ENCODE results near the gene VASN. TPM values are rescaled to one million over a fixed set of nuclear protein-coding genes. Genes with fewer than 3 reads are reported as not detected.
"Not testable (repeated sequence)": the region's sequence is repeated elsewhere in the genome, so short reads cannot be mapped to it uniquely, and the experiment has no call there.

Gene VASN
- total RNA-seq, 1 donor from 2014 or later: 4.3 TPM

DNA sequence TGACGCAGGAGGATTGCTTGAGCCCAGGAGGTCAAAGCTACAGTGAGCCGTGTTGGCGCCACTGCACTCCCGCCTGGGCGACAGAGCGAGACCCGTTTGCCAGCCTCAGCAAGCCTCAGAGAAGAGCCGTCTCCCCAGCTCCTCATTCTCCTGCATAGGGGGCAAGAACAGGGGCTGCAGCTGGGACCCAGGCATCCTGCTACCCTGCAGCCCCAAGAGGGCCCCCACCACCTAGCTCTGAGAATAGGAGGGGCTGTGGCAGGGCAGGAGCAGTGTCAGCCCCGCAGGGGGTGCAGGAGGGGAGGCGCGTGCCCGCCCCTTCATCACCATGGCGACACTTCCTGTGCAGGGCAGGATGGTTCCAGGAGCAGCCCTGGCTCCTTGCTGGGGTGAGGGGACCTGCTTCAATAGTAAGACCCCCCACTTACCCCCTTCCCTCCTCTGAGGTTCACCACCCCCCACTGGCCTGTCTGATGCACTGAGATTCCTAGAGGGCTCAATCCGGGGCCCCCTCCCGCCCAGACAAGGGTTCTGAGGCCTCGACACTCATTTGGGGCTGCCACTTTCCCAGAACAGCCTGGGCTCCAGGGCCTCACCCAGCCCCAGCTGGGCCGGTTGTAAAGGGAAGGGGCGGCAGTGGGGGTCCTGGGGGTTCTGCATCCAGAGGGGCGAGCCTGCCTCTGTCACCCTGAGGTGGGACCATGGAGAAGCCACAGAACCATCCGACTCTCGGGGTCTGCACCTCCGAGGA is 20.2 kb downstream of the VASN start:
- intact Hi-C loops (cut with micrococcal nuclease): no loop called here
- no peak for ATAC-seq
- peak; percentile 21 for DNase-seq

DNA sequence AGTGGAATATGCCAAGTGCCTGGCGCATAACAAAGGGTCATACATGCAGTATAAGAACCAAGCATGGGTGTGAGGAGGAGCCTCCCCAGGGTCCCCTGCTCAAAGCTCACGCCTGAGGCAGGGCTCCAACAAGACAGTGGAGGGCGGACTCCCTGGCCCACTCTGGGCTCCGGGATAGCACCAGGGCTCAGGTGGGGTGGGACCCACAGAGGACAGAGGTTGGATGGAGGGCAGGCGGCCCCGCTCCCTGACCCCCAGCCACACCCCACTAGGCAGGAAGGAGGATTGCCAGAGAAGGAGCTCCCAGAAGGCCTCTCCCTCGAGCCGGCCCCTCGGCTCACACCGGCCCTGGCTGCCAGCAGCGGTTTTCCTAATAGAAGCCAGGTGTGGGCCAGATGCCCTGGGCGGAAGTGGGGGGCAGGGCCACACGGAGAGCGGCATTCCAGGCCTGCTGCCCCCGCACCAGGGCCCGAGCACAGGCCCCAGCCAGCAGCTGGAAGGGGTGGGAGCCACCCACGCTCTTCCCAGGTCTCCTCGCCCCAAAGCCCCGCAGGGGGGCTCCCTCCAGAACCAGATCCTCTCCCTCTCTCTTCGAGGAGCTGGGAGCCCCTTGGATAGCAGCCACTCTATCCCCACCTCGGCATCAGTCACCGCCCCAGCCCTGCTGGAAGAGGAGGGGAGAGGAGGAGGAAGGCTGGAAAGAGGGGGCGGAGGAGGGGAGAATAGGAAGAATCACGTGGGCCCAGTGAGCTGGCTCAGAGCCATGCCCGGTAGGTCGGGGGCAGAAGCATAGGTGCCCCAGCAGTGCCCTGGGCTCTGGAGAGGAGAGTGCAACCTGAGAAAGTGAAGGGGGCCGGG is 21.0 kb downstream of the VASN start:
- DNase-seq: peak; percentile 59
- peak; percentile 42 for ATAC-seq
- intact Hi-C loops (cut with micrococcal nuclease): no loop called here

DNA sequence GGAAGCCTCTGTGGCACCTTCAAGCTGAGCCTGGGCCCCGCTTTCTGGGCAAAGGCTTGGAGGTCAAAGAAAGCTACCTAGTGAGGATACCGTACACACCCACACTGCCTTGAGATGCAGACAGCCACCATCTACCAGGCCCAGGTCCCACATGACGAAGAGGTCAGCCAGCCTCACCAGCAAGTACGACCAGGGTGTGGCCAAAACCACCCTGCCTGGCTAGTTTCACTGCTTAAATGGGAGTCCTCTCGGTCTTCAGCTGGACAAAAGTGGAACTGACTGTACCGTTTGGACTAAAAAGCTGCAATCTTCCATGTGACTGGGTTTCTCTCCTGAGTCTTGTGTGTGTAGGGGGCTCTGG is 21.6 kb downstream of the VASN start:
- intact Hi-C loops (cut with micrococcal nuclease): no loop called here
- ATAC-seq (peak; percentile 17), DNase-seq (peak; percentile 12)

DNA sequence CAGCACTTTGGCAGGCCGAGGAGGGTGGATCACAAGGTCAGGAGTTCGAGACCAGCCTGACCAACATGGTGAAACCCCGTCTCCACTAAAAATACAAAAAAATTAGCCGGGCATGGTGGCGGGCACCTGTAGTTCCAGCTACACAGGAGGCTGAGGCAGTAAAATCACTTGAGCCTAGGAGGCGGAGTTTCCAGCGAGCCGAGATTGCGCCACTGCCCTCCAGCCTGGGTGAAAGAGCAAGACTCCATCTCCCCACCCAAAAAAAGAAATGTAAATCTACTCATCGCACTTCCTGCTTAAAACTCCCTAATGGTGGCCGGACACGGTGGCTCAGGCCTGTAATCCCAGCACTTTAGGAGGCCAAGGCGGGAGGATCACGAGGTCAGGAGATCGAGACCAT is 22.2 kb downstream of the VASN start:
- ATAC-seq; intact Hi-C loops (cut with micrococcal nuclease): not testable (repeated sequence)
- DNase-seq: peak; percentile 10

DNA sequence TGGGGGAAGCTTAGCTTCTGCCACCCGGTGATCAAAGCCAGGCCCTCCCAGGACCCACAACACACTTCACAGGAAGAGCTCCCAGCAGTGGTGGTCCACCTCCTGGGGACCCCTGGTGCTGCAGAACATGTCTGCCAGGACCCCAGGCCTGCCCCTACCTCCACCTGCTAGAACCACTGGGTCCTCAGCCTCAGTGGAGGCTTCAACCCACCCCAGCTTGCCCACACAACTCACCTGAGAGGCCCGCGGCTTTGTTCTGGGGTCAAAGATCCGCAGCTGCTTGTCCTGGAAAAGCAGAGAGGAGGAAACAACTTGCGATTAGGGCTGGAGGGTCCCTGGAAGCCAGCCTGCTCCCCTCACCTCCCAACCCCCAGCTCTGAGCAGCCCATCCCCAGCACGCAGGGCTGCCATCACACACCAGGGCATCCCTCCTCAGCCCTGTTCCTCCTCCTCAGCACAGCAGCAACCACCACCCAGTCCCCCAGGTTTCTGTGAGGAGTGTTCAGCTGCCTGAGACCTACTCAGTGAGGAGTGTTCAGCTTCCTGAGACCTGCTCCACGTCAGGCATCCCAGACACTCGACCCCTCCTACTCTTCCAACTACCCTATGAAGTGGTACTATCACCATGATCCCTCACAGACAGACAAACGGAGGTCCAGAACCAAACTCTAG is 23.5 kb downstream of the VASN start:
- intact Hi-C loops (cut with micrococcal nuclease): no loop called here
- ATAC-seq (no peak), DNase-seq (peak; percentile 11)

DNA sequence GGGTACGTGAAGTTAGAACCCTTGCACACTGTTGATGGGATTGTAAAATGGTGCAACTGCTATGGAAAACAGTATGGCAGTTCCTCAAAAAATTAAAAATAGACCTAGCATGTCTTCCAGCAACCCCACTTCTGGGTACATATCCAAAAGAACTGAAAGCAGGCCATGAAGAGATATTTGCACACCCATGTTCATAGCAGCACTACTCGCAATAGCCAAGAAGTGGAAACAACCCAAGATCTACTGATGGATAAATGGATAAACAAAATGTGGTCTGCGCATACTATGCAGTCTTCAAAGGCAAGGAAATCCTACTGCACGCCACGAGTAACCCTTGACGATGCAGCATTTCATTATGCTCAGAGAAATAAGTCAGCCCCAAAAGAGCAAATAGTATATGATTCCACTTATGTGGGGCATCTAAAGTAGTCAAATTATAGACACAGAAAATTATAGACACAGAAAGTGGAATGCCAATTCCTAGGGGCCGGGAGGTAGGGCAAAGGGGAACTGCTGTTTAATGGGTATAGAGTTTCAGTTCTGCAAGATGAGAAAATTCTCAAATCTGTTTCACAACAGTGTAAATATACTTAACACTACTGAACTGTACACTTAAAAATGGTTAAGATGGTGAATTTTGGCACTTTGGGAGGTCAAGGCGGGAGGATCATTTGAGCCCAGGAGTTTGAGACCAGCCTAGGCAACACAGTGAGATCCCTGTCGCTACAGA is 27.5 kb downstream of the VASN start:
- ATAC-seq (no peak), DNase-seq (no peak)
- intact Hi-C loops (cut with micrococcal nuclease): no loop called here

DNA sequence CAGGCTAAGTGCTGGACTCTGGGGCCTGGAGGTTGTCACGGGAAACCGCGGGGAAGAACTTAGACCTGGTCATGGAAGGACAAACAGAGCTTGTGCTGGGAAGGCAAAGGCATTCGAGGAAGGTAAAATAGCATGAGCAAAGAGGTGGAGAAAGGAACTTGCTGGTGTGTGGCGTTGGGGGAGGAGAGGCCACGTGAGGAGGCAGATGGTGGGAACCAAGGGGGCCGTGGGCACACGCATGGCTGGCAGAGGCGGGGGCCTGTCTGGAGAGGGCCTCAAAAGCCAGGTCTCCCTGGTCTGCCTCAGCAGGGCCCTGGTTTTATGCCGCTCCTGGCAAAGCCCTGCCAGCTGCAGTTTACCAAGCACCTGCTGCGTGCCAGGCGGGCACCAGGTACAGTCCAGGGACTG is 29.4 kb downstream of the VASN start:
- ATAC-seq (no peak), DNase-seq (peak; percentile 12)
- intact Hi-C loops (cut with micrococcal nuclease): loop anchor here (10.0 kb wide), 1 partner anchor 46 kb away; the partner anchor contains the start of gene PAM16

DNA sequence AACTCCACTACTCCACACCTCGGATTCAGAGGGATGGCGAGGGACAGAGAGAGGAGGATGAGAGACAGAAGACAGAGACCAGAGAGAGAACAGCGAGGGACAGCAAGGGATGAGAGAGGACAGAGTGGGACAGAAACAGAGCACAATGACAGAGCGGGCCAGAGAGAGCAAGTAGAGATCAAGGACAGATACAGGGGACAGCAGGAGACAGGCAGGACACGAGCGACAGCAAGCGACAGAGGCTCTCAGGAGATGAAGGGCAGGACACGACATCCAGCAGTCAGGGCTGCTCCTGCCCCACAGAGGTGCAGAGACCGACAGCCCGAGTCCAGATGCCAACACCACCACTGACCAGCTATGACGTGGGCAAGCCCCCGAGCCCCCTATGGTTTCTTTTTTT is 29.9 kb downstream of the VASN start:
- ATAC-seq (no peak), DNase-seq (peak; percentile 18)
- intact Hi-C loops (cut with micrococcal nuclease): loop anchor here (10.0 kb wide), 1 partner anchor 47 kb away; the partner anchor contains the start of gene PAM16

DNA sequence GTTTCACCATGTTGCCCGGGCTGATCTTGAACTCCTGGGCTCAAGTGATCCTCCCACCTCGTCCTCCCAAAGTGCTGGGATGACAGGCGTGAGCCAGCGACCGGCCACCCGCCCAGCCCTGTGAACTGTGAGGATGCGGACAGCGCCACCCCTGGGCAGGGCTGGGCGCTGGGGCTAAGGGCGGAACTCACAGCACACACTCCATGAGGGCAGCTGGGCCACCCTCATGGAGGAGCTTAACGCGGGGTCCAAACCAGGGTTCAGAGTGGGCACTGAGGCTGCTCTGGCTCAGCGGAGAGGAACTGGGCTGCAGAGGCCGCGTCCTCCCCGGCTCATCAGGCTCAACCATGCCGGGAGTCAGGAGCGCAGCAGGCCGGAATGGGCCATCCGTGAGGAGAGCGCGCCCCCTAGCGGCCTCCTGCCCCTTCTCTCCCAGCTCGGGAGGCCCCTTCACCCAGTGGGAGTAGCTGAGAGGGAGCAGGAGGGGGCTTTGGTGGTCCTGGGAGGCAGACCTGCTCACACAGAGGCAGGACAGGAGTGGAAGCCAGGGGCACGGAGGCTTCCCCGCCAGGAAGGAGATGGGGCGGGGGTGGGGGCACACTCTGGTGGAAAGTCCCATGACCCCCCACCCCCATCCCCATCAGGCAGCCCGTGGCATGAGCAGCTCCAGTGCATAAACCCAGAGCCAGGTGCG is 30.9 kb downstream of the VASN start:
- intact Hi-C loops (cut with micrococcal nuclease): loop anchor here (10.0 kb wide), 1 partner anchor 48 kb away; the partner anchor contains the start of gene PAM16
- peak; percentile 93 for ATAC-seq

DNA sequence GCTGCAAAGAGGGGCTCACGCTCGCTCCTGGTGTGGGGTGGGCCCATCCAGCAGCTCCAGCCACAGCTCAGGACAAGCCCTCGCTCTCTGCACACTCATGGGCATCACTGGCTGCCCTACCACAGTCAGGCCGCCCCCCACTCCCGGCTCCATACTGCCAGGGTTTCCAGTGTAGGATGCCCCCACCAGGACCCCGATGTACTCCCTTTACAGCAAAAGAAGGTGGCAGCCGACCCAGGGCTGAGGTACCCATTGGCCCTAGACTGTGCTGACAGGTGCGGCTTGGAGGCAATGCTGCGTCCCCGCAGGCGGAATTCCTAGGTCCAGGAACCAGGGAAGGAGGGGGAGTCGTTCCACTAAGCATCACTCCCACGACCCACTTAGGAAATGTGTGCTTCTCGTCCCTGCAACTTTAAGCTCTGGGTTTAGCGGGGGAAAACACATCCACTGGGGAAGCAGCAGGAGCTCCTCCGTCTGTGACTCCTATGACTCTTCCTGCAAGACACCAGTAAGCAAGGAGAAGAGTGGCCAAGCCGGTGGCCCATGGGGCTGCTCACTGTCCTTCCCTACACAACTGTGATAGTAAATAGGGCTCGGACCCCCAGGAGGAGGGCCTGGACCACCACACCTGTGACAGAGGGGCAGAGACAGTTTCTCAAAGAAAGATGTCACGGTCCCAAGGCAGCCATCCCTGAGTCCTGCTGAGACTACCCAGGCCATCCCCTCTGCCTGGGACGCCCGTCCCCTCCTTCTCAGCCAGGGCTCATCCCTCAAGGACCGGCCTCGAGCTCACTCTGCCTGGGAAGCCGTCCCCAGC is 31.7 kb downstream of the VASN start:
- intact Hi-C loops (cut with micrococcal nuclease): loop anchor here (10.0 kb wide), 1 partner anchor 49 kb away; the partner anchor contains the start of gene PAM16
- ATAC-seq (peak; percentile 1), DNase-seq (peak; percentile 31)

More for the DNA sequence above, 30.9 kb downstream of the VASN start:
- DNase-seq: peak; percentile 93

DNA sequence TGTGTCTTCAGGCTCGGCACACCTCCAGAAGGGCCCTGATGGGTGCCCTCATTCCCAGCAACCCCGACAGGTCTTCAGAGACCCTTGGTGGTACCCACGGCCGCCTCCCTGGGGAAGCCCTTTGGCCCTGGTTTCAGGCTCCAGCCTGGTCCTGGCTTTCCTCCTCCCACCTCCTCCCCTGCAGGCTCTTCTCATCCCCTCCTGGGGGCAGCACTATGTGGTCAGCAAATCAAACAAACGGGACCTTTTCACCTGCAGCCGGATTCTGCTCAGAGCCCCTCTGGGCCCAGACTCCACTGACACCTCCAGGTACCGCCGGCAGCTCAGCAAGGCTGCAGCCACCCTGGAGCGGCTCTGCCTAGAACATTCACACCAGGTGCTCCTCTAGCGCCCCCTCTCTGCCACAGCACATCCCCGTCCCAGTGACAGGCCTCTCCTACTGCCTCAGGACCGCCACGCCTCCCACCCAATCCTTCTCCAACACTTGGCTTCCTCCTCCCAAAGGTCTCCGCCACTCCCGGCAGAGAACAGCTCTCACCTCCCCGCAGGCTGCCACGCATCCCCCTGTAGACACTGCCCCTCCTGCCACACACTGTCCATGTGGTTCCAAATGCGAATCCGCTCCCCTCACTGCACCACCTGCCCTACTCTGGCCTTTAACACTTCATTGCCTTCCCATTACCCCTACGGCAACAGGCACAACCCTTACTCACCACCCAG is 32.8 kb downstream of the VASN start:
- ATAC-seq (peak; percentile 17), DNase-seq (peak; percentile 62)
- intact Hi-C loops (cut with micrococcal nuclease): loop anchor here (10.0 kb wide), 1 partner anchor 50 kb away; the partner anchor contains the start of gene PAM16

DNA sequence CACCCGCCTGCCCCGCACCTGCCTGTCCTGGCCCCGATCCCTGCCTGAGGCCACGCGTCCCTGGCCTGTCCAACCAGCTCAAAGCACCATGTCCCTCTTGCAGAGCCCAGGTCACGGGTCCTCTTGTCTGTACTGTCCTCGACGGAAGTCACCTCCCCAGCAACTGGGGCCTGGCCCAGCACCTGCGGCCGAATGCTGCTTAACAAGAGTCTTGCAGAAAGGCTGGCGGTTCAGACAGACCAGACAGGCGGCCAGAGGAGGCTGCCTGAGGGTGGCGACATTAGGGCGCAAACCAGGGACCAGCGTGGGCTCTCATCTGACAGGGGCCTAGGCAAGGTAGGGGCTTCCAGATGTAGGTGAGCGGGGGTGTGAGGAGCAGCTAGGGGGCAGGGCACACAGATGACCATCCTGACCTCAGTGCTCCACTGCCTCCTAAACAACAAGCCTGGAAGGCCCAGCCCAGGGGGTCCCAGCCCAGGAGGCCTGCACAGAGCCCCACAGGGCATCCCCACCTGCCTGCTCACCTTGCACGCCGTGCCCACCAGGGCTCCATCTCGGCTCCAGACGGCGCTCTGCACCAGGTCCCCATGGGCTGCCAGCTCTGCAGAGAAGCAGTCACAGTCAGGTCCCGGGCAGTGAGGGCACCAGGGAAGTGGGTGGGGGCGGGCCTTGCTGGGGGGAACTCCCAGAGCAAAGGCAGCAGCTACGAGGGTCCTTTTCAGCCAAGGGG is 33.5 kb downstream of the VASN start:
- DNase-seq: peak; percentile 22
- ATAC-seq: no peak
- intact Hi-C loops (cut with micrococcal nuclease): loop anchor here (10.0 kb wide), 1 partner anchor 50 kb away; the partner anchor contains the start of gene PAM16

DNA sequence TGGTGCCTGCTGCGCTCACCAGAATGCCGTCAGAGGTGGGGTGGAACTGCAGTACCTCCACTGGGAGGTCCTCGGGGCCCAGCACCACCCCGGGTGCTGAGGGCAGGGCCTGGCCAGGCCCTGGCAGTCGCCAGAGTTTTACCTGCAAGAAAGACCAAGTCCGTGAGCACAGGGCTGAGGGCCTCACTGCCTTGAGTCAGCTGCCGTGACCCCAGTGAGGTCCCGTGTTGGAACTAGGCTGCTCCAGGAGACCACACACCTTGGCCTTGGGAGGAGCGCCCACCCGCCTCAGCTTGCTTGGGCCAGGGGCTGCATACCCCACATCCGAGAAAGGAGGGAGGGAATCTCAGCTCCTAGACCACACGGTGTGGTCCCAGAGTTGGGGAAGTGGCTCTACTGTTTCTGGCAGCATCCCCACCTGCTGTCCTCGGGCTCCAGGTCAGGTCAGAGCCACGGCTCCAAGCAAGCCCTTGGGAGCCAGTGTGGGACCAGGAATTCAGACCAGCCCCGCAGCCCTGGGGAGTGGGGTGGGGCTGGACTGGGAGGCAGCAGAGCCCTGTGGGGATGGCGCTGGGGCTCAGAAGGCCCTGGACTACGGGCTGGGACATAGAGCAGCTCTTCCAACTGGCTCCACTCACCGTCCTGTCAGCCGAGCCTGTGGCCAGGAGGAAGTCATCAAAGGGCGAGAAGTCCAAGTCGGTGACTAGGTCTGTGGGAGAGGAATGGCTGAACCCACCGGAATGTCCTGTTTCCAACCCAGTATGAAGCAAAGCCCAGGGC is 36.1 kb downstream of the VASN start:
- intact Hi-C loops (cut with micrococcal nuclease): loop anchor here (10.0 kb wide), 1 partner anchor 53 kb away; the partner anchor contains the start of gene PAM16
- ATAC-seq: peak; percentile 20
- DNase-seq: peak; percentile 64

DNA sequence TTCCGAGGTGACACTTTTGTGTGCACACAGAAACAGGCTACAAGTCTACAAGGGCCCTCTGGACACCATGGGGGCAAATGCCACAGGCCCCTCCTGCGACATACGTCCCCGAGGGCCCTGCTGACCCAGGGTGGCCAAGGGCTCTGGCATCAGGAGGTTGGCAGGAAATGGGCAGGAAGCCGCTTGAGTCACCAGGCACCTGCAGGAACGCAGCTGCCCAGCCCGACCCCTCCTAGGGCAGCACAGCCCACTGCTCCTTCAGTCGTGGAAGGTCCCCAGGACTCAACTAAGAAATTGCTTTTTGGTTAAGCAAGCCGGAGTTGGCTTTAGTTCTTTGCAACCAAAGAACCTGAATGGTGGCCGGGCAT is 36.7 kb downstream of the VASN start:
- DNase-seq: peak; percentile 33
- intact Hi-C loops (cut with micrococcal nuclease): loop anchor here (10.0 kb wide), 1 partner anchor 54 kb away; the partner anchor contains the start of gene PAM16
- no peak for ATAC-seq
